Ectodermal cell (in vitro differentiated cells): ENCODE measurements around the gene CDK6.

Experiments
- H3K27ac ChIP-seq: 2 replicates; pipeline ENCODE4 v1.7.0; 2013; ENCODE audit warnings: mild to moderate bottlenecking, low read depth, low read length; ENCODE audit not compliant: insufficient read depth, poor library complexity, severe bottlenecking
- H3K27me3 ChIP-seq: 2 replicates; pipeline ENCODE4 v1.7.0; 2013; ENCODE audit warnings: mild to moderate bottlenecking, low read length; ENCODE audit not compliant: insufficient read depth, control insufficient read depth, poor library complexity, severe bottlenecking
- H3K36me3 ChIP-seq: one replicate; pipeline ENCODE4 v1.7.0; 2013; ENCODE audit warnings: low read length; ENCODE audit not compliant: control insufficient read depth, insufficient read depth
- H3K4me1 ChIP-seq: one replicate; pipeline ENCODE4 v1.7.0; 2013; ENCODE audit warnings: low read length; ENCODE audit not compliant: control insufficient read depth, insufficient read depth
- H3K4me3 ChIP-seq: 2 replicates; pipeline ENCODE4 v1.7.0; 2013; ENCODE audit warnings: low read depth, low read length, control low read depth; ENCODE audit not compliant: insufficient read depth
- H3K9me3 ChIP-seq: 2 replicates; pipeline ENCODE4 v1.7.0; 2013; ENCODE audit warnings: mild to moderate bottlenecking, low read length, moderate library complexity; ENCODE audit not compliant: control insufficient read depth
- WGBS, 2 experiments: methylation state at CpG; one replicate each; pipeline ENCODE4 v1.1.7; 2013; ENCODE audit warnings: missing lambda C conversion rate in 2 of 2; 5-methylcytosine and 5-hydroxymethylcytosine counted together

CDK6 gene

DNA sequence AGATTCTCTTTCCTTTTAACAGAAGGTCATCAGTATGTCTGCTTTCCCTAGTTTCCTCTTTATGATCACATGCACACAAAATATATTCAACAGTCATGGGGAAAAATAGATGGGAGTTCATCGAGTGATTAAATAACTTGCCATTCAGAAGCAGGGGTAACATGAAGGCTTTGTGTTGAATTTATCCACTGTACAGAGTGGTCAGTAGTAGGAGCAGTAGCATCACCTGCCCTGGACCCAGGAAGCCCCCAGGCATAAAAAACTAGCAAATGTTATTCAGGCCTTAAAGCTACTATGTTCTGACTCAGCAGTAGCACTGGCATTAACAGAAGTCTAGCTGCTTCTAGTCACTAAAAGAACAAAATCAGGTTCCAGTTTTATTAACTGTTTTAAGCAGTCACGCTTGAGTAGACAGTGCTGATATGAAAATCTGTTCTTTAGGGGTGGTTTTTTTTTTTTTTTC, 214.8 kb downstream of the CDK6 start:
- Histone ChIP-seq H3K4me3 (no peak overlapping the region), H3K9me3 (no peaks in the 10 kb centered on the region), H3K36me3 (no peaks in the 10 kb centered on the region), H3K27ac (no peak overlapping the region), H3K4me1 (no peaks in the 10 kb centered on the region), H3K27me3 (no peaks in the 10 kb centered on the region)
- 88 to 97% methylated on average over 2 of the region's 2 CpGs for WGBS, 2 experiments

- no peaks in the 10 kb centered on the region for H3K27me3 ChIP-seq
- 59 to 63% methylated on average over 3 of the region's 3 CpGs for WGBS, 2 experiments
- H3K9me3 ChIP-seq: no peaks in the 10 kb centered on the region
- no peak overlapping the region for H3K4me3 ChIP-seq
- no peaks in the 10 kb centered on the region for H3K36me3 ChIP-seq
- no peaks in the 10 kb centered on the region for H3K4me1 ChIP-seq
- H3K27ac ChIP-seq: no peak overlapping the region
These were observed 215.3 kb downstream of the CDK6 start for GRCh38 chr7:92621026-92621540.

GRCh38 chr7:92615861-92616260, 220.5 kb downstream of the CDK6 start:
- no peaks in the 10 kb centered on the region for H3K36me3 ChIP-seq
- H3K9me3 ChIP-seq: no peaks in the 10 kb centered on the region
- WGBS, 2 experiments: 81 to 88% methylated on average over 1 of the region's 1 CpG

GRCh38 chr7:92614660-92615174, 221.7 kb downstream of the CDK6 start:
- Histone ChIP-seq H3K27me3 (no peaks in the 10 kb centered on the region), H3K36me3 (no peaks in the 10 kb centered on the region), H3K4me1 (no peaks in the 10 kb centered on the region), H3K9me3 (no peaks in the 10 kb centered on the region), H3K27ac (no peak overlapping the region), H3K4me3 (no peak overlapping the region)
- 90 to 91% methylated on average over 5 of the region's 5 CpGs for WGBS, 2 experiments

More at GRCh38 chr7:92615861-92616260, 220.5 kb downstream of the CDK6 start:
- Histone ChIP-seq H3K4me3 (no peak overlapping the region), H3K27me3 (no peaks in the 10 kb centered on the region), H3K27ac (no peak overlapping the region), H3K4me1 (no peaks in the 10 kb centered on the region)

DNA sequence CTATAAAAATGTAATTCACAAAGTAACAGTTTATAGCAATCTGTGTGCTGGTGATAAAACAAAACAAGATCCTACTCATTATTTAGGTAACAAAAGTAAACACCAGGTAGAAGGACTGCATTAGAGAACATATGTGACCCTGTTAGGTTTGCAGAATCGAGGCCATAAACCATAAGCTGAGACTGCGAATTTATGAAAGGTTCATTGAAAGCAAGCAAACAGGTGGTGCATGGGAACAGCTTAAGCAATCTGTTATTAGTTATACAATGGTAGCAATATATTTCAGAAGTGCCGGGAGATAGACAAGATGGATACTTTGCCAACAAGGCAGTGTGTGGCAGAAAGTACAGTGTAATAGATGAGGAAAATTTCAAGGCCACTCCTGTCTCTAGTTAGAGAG, 222.7 kb downstream of the CDK6 start:
- H3K36me3 ChIP-seq: no peaks in the 10 kb centered on the region
- WGBS, 2 experiments: 90 to 92% methylated on average over 3 of the region's 3 CpGs

GRCh38 chr7:92613214-92613613, 223.2 kb downstream of the CDK6 start:
- no peaks in the 10 kb centered on the region for H3K4me1 ChIP-seq
- H3K36me3 ChIP-seq: no peaks in the 10 kb centered on the region
- H3K27me3 ChIP-seq: peaks cover 4% of the 10 kb centered on the region
- no peak overlapping the region for H3K4me3 ChIP-seq
- no peaks in the 10 kb centered on the region for H3K9me3 ChIP-seq
- no peak overlapping the region for H3K27ac ChIP-seq

More for the DNA sequence above, 222.7 kb downstream of the CDK6 start:
- Histone ChIP-seq H3K27ac (no peak overlapping the region), H3K4me1 (no peaks in the 10 kb centered on the region), H3K4me3 (no peak overlapping the region), H3K9me3 (no peaks in the 10 kb centered on the region), H3K27me3 (no peaks in the 10 kb centered on the region)

DNA sequence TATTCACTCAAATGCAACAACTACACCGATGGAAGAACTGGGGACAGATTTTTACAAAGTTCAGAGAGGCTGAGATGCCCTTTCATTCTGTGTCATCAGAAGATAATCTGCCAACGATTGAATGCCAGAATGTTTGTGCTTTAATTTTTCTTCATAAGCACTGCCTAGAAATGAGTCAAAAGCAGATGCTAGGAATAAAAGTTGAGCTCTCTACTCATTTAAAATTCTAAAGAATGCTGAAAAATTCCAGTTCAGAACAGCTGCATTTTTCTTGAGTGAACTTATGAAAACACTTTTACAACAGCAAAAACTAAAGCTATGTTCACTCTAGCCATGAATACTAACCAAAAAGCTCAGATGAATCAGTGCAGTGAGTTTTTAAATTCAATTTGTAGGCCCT, 223.9 kb downstream of the CDK6 start:
- Histone ChIP-seq H3K27me3 (peaks cover 10% of the 10 kb centered on the region), H3K4me1 (no peaks in the 10 kb centered on the region), H3K9me3 (no peaks in the 10 kb centered on the region), H3K27ac (no peak overlapping the region), H3K36me3 (no peaks in the 10 kb centered on the region), H3K4me3 (no peak overlapping the region)
- WGBS, 2 experiments: 94 to 97% methylated on average over 2 of the region's 2 CpGs

DNA sequence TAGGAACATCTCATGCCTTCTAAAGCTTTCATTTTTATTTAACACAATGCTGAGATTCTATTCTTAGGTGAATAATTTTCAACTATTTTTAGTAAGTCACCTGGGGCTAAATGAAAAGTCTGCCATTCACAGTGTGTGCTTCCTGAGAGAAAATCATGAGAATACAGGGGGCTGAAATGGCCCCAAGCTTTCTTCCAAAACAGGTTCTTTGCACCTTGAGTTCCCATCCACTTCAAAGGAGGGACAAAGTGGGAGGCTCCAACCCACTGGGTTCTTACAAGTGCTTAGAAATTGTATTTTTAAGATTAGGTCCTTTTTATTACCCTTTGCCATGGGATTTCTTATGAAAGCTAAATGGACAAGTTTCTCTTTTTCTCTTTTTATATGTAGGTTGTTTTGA, 224.6 kb downstream of the CDK6 start:
- Histone ChIP-seq H3K9me3 (no peaks in the 10 kb centered on the region), H3K27ac (no peak overlapping the region), H3K4me1 (no peaks in the 10 kb centered on the region), H3K27me3 (peaks cover 10% of the 10 kb centered on the region), H3K4me3 (no peak overlapping the region), H3K36me3 (no peaks in the 10 kb centered on the region)

DNA sequence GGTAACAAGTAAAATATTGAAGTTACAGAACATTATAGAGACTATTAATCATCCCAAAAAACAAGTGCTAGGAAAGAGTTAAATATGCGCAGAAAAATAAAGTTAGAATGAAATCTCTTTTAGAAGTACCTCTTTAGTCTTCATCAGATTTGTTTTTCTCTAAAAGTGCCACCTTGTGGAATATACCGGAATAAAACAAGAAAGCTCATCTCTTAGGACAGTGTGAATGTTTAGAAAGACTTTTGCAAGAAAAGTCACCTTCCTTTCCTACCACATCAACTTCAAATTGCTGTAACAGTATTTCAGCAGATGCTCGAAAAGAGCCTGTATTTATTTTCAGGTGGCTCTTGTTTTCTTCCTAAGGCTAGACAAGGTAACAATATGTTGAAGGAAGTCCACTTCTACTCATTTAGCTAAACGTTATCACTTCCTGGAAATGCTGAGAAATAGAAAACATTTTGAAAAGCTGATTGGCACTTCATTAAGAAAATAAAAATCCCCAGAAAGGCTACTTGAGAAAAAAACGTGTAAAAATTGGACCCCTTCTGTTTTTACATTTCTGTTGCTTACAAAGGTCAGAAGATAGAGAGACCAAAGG, 226.4 kb downstream of the CDK6 start:
- Histone ChIP-seq H3K27ac (no peak overlapping the region), H3K36me3 (no peaks in the 10 kb centered on the region), H3K9me3 (no peaks in the 10 kb centered on the region), H3K4me1 (no peaks in the 10 kb centered on the region), H3K4me3 (no peak overlapping the region), H3K27me3 (peaks cover 10% of the 10 kb centered on the region)
- WGBS, 2 experiments: 69 to 76% methylated on average over 5 of the region's 5 CpGs

DNA sequence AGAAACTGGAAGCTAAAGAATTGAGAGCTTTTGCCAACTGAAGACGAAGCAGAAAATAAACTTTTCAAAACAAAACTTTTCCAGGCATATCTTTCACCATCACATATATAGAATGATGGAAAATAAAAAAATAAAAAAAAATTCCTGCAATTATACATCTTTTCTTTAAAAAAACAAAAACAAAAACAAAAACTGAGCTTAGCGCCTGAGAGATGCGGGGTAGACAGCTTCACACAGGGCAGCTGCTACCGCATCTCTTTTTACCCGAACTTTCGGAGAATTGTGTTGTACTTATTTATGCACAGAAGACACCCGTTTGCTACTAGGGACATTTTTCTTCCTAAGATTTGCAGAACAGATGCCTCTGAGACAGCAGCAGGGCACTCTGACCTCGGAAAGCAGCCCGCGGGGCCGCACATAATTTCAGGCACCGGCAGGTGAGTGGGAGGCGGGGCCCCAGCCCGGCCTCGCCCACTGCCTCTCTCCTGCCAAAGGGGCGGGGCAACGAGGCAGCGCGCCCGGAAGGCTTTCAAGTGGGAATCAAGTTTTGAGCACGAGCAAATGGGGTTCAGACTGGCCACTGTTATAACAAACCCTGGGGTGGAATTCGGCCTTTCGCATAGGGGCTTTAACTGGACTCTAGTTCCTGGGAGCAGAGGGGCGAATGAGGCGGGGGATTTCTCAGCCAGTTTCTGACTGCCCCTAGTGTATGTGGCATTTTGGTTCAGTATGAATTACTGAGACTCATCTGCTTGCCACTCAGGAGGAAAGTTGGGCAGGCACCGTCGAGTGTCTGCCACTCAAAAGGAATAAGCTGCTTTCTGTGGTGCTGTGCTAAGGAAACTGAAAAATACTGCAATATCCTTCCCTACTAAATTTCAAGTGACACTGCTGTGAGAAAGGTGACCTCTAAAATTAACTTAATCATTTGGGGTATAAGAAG, 227.7 kb downstream of the CDK6 start:
- 22 to 26% methylated on average over 26 of the region's 27 CpGs for WGBS, 2 experiments
- H3K36me3 ChIP-seq: no peaks in the 10 kb centered on the region
- peak overlapping the region; percentile 37 for H3K4me3 ChIP-seq
- peaks cover 10% of the 10 kb centered on the region for H3K27me3 ChIP-seq
- H3K9me3 ChIP-seq: no peaks in the 10 kb centered on the region
- no peak overlapping the region for H3K27ac ChIP-seq
- no peaks in the 10 kb centered on the region for H3K4me1 ChIP-seq
